ENCODE data around the gene BIRC3. TPM values are rescaled to one million over a fixed set of nuclear protein-coding genes. Genes with fewer than 3 reads are reported as not detected.
"Not testable (repeated sequence)": the region's sequence is repeated elsewhere in the genome, so short reads cannot be mapped to it uniquely, and the experiment has no call there.

Gene BIRC3
- total RNA-seq, 1 experiment from 2014 or later = 4.7 TPM

GRCh38 chr11:102296757-102297156 lies 20.5 kb upstream of the BIRC3 start:
- H3K27ac ChIP-seq (ENCODE audit: low read depth, low read length); H3K36me3 ChIP-seq (ENCODE audit: control insufficient read depth in 1 of 2, insufficient read depth in 2 of 2, low read length in 2 of 2); H3K4me1 ChIP-seq (ENCODE audit: control insufficient read depth in 1 of 2, insufficient read depth in 2 of 2, low read length in 2 of 2); BruUV-seq (replicated peaks); H3K4me2 ChIP-seq (ENCODE audit: low read length); ATAC-seq; H2AFZ ChIP-seq (ENCODE audit: low read depth, low read length, poor library complexity, severe bottlenecking); H3K9me2 ChIP-seq (ENCODE audit: insufficient read depth); H3K9me3 ChIP-seq (ENCODE audit: control insufficient read depth in 1 of 2, insufficient read depth in 1 of 2, low read depth in 1 of 2, low read length in 2 of 2); H3K27me3 ChIP-seq (ENCODE audit: insufficient read depth, low read length); H3K79me2 ChIP-seq (ENCODE audit: insufficient read depth, low read length); POLR2A ChIA-PET; H4K20me1 ChIP-seq (ENCODE audit: insufficient read depth); H3K9ac ChIP-seq (ENCODE audit: low read length); intact Hi-C loops (cut with micrococcal nuclease); DNase-seq (ENCODE audit: low read depth, low spot score); H3K4me3 ChIP-seq (replicated peaks in 1 of 2; ENCODE audit: low read depth in 1 of 2, low read length in 2 of 2); RAD21 ChIA-PET (ENCODE audit: low non-redundant PET in 1 of 2, low total read pairs in 2 of 2, uncharacterized antibody in 2 of 2, unreplicated experiment in 2 of 2): not testable (repeated sequence)
- CTCF ChIA-PET = interaction anchor here (1.4 kb wide), 1 partner anchor 9 kb away, joined by 4 read pairs; no protein-coding TSS in a partner anchor

- H3K79me2 ChIP-seq (ENCODE audit: insufficient read depth, low read length); H3K27ac ChIP-seq (ENCODE audit: low read depth, low read length); H4K20me1 ChIP-seq (ENCODE audit: insufficient read depth); H3K9me3 ChIP-seq (ENCODE audit: control insufficient read depth in 1 of 2, insufficient read depth in 1 of 2, low read depth in 1 of 2, low read length in 2 of 2); BruUV-seq (replicated peaks); RAD21 ChIA-PET (ENCODE audit: low non-redundant PET in 1 of 2, low total read pairs in 2 of 2, uncharacterized antibody in 2 of 2, unreplicated experiment in 2 of 2); H3K9me2 ChIP-seq (ENCODE audit: insufficient read depth); H3K4me2 ChIP-seq (ENCODE audit: low read length); DNase-seq (ENCODE audit: low read depth, low spot score); H3K9ac ChIP-seq (ENCODE audit: low read length); H2AFZ ChIP-seq (ENCODE audit: low read depth, low read length, poor library complexity, severe bottlenecking); ATAC-seq; H3K4me3 ChIP-seq (replicated peaks in 1 of 2; ENCODE audit: low read depth in 1 of 2, low read length in 2 of 2); POLR2A ChIA-PET; CTCF ChIA-PET; intact Hi-C loops (cut with micrococcal nuclease); H3K4me1 ChIP-seq (ENCODE audit: control insufficient read depth in 1 of 2, insufficient read depth in 2 of 2, low read length in 2 of 2); H3K36me3 ChIP-seq (ENCODE audit: control insufficient read depth in 1 of 2, insufficient read depth in 2 of 2, low read length in 2 of 2); H3K27me3 ChIP-seq (ENCODE audit: insufficient read depth, low read length): not testable (repeated sequence)
Observed at GRCh38 chr11:102300837-102301236, 16.4 kb upstream of the BIRC3 start.

- intact Hi-C loops (cut with micrococcal nuclease) = no loop called here
- Histone ChIP-seq H2AFZ (ENCODE audit: low read depth, low read length, poor library complexity, severe bottlenecking) (no peak overlapping the region), H4K20me1 (ENCODE audit: insufficient read depth) (no peaks in the 10 kb centered on the region), H3K4me2 (ENCODE audit: low read length) (no peak overlapping the region), H3K27me3 (ENCODE audit: insufficient read depth, low read length) (no peaks in the 10 kb centered on the region), H3K27ac (ENCODE audit: low read depth, low read length) (no peak overlapping the region), H3K9ac (ENCODE audit: low read length) (no peak overlapping the region), H3K36me3 (ENCODE audit: control insufficient read depth in 1 of 2, insufficient read depth in 2 of 2, low read length in 2 of 2) (no peaks in the 10 kb centered on the region), H3K9me3 (ENCODE audit: control insufficient read depth in 1 of 2, insufficient read depth in 1 of 2, low read depth in 1 of 2, low read length in 2 of 2) (no peaks in the 10 kb centered on the region; a peak in 1 of 4 replicates), H3K79me2 (ENCODE audit: insufficient read depth, low read length) (no peaks in the 10 kb centered on the region), H3K4me3 (replicated peaks in 1 of 2; ENCODE audit: low read depth in 1 of 2, low read length in 2 of 2) (no peak overlapping the region), H3K4me1 (ENCODE audit: control insufficient read depth in 1 of 2, insufficient read depth in 2 of 2, low read length in 2 of 2) (peaks cover 9 to 19% of the 10 kb centered on the region in 2 experiments), H3K9me2 (ENCODE audit: insufficient read depth) (no peaks in the 10 kb centered on the region)
- CTCF ChIA-PET = no interaction called here
- no TSS peak for BruUV-seq (replicated peaks)
- POLR2A ChIA-PET = no interaction called here
- no peak for TF ChIP-seq ATF3 (IDR thresholded peaks at IDR 0.05)
- TF ChIP-seq JUND (IDR thresholded peaks at IDR 0.05) = no peak
- TF ChIP-seq MAX (IDR thresholded peaks at IDR 0.05) = no peak
- no peak for TF ChIP-seq ZBTB33 (IDR thresholded peaks at IDR 0.05; ENCODE audit: extremely low read depth, insufficient replicate concordance, low read length)
- TF ChIP-seq FOSL1 (IDR thresholded peaks at IDR 0.05; ENCODE audit: low read depth) = no peak
- RAD21 ChIA-PET (ENCODE audit: low non-redundant PET in 1 of 2, low total read pairs in 2 of 2, uncharacterized antibody in 2 of 2, unreplicated experiment in 2 of 2) = no interaction called here
- DNase-seq (ENCODE audit: low read depth, low spot score) = no peak
- no peak for ATAC-seq
Observed at GRCh38 chr11:102302241-102302640, 15.0 kb upstream of the BIRC3 start.
